Mucosa of descending colon (tissue), 3 donors: ENCODE measurements around the gene FAF1. TPM values are rescaled to one million over a fixed set of nuclear protein-coding genes. Genes with fewer than 3 reads are reported as not detected.

Experiments
- ATAC-seq: fragments of 200-7000 bp; cut with Tn5 transposase; one replicate; pipeline ENCODE4 v1.9.1; 2020; ENCODE audit warnings: mild to moderate bottlenecking, moderate library complexity
- DNase-seq, 3 donors: peaks; one replicate each; pipeline ENCODE4 v3.0.0-alpha.2; 2020
- H3K36me3 ChIP-seq: fragments of 200-600 bp; one replicate; pipeline ENCODE4 v1.8.0; 2021; ENCODE audit warnings: low read depth, mild to moderate bottlenecking
- H3K4me1 ChIP-seq: fragments of 200-600 bp; one replicate; pipeline ENCODE4 v1.8.0; 2021; ENCODE audit warnings: low read depth, mild to moderate bottlenecking
- H3K4me3 ChIP-seq: fragments of 200-600 bp; one replicate; pipeline ENCODE4 v1.8.0; 2021; ENCODE audit warnings: mild to moderate bottlenecking
- H3K9me3 ChIP-seq: fragments of 200-600 bp; one replicate; pipeline ENCODE4 v1.8.0; 2021; ENCODE audit warnings: mild to moderate bottlenecking
- CTCF ChIP-seq: fragments of 200-600 bp; IDR thresholded peaks from one replicate; pipeline ENCODE4 v1.8.0; 2022; ENCODE audit warnings: antibody characterized with exemption, mild to moderate bottlenecking
- intact Hi-C, 2 donors: fragments of 100-400 bp; cut with DNase I in 1 of 2; cut with micrococcal nuclease in 1 of 2; formaldehyde crosslinking; loops; one replicate each; pipeline versions ENCODE4 v1.11.0 to v1.11.1; 2022; cut with DNase I, micrococcal nuclease
- total RNA-seq, 3 donors: library from RNA; stranded (reverse); fragmentation: NEBNext Ultra II Directional in 2 of 3; extraction: Animal tissue kit (Norgen Biotek cat#: 25700) in 2 of 3; gene quantifications; one replicate each; pipeline versions ENCODE4 v1.2.1 to v1.2.4, GENCODE V29; 2021 to 2023
- donor health status: DM: no; HTN: no; CAD: no; lungs with moderate emphysema.
- donor health status: DM: no; HTN: no; CAD: no.
- donor health status: DM: no; HTN: yes; CAD: no.

The FAF1 gene
- total RNA-seq, 3 donors from 2014 or later = 48.6 to 70.9 (median 57.7) TPM

GRCh38 chr1:50634251-50634650 is 325.8 kb downstream of the FAF1 start:
- intact Hi-C loops = no loop called here
- ATAC-seq (no peak), DNase-seq (no peak)
- H3K9me3 ChIP-seq = no peaks in the 10 kb centered on the region
- H3K4me3 ChIP-seq = no peak overlapping the region
- no peaks in the 10 kb centered on the region for H3K36me3 ChIP-seq
- H3K4me1 ChIP-seq = peaks cover 3% of the 10 kb centered on the region
- no peak for TF ChIP-seq CTCF

DNA sequence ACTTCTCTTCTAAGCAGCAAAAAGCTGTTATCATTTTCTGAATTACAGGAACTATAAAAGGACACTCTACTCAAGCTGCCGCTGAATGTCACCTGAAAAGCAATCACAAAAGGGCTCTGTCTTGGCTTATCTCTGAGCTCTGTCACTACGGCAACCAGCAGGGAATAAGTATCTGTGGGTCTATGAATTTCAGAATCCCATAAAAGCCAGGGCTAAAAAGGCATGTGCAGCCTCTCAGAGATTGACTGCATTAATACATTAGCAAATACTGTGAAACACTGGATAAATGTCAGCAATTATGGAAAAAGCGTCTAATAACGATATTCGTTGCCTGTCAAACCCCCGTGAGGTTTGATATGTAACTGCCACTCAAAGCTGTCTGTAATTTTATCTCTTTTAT is 326.6 kb downstream of the FAF1 start:
- H3K4me1 ChIP-seq = peaks cover 3% of the 10 kb centered on the region
- no peaks in the 10 kb centered on the region for H3K9me3 ChIP-seq
- no peak overlapping the region for H3K4me3 ChIP-seq
- no peak for TF ChIP-seq CTCF
- DNase-seq (peak in 1 of 3 donors; percentile 21), ATAC-seq (peak; percentile 89)
- no peaks in the 10 kb centered on the region for H3K36me3 ChIP-seq
- intact Hi-C loops = no loop called here

DNA sequence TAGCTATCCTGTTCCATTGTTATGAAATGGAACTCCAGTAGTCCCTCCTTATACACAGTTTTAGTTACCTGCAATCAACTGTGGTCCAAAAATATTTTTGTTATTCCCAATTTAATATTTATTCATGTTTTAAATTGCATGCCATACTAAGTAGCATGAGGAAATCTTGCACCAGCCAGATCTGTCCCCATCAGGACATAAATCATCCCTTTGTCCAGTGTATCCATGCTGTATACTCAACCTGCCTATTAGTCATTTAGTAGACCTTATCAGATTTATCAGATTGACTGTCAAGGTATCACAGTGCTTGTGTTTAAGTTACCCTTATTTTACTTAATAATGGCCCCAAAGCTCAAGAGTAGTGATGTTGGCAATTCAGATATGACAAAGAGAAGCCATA is 328.9 kb downstream of the FAF1 start:
- Histone ChIP-seq H3K4me3 (no peak overlapping the region), H3K36me3 (no peaks in the 10 kb centered on the region), H3K4me1 (peaks cover 3% of the 10 kb centered on the region), H3K9me3 (no peaks in the 10 kb centered on the region)
- DNase-seq (no peak), ATAC-seq (no peak)
- intact Hi-C loops = no loop called here
- TF ChIP-seq CTCF = no peak

- ATAC-seq (no peak), DNase-seq (no peak)
- TF ChIP-seq CTCF = no peak
- no peaks in the 10 kb centered on the region for H3K9me3 ChIP-seq
- no peak overlapping the region for H3K4me3 ChIP-seq
- no peaks in the 10 kb centered on the region for H3K36me3 ChIP-seq
- no peaks in the 10 kb centered on the region for H3K4me1 ChIP-seq
- intact Hi-C loops = no loop called here
These were observed 337.8 kb downstream of the FAF1 start for GRCh38 chr1:50622259-50622658.

GRCh38 chr1:50620680-50621329 is 339.3 kb downstream of the FAF1 start:
- Histone ChIP-seq H3K4me3 (no peak overlapping the region), H3K4me1 (no peaks in the 10 kb centered on the region), H3K36me3 (no peaks in the 10 kb centered on the region), H3K9me3 (no peaks in the 10 kb centered on the region)
- ATAC-seq (peak; percentile 97), DNase-seq (peak; percentile 50 to 62 (median 59))
- peak; percentile 24 for TF ChIP-seq CTCF
- intact Hi-C loops = no loop called here
